GM21717 (cell line): ENCODE data around the gene LRRTM4.

Experiments
- ATAC-seq: cut with Tn5 transposase; IDR thresholded peaks from one replicate; pipeline ENCODE4 v1.9.1; 2021; ENCODE audit warnings: mild to moderate bottlenecking, moderate library complexity; ENCODE audit not compliant: unreplicated experiment

LRRTM4 gene

GRCh38 chr2:77005522-77005921 is 516.7 kb downstream of the LRRTM4 start:
- no peak for ATAC-seq

GRCh38 chr2:77001895-77002294 is 520.3 kb downstream of the LRRTM4 start:
- ATAC-seq = no peak

GRCh38 chr2:76998704-76999103 is 523.5 kb downstream of the LRRTM4 start:
- ATAC-seq = no peak

GRCh38 chr2:76998152-76998551 is 524.0 kb downstream of the LRRTM4 start:
- ATAC-seq = no peak

- no peak for ATAC-seq
Measured at GRCh38 chr2:76997296-76997695, 524.9 kb downstream of the LRRTM4 start.

GRCh38 chr2:76985387-76986136 is 536.6 kb downstream of the LRRTM4 start:
- ATAC-seq = no peak

- ATAC-seq = no peak
Measured at GRCh38 chr2:76984359-76984758, 537.8 kb downstream of the LRRTM4 start.

- no peak for ATAC-seq
Measured at GRCh38 chr2:76980067-76980787, 541.9 kb downstream of the LRRTM4 start.

GRCh38 chr2:76977846-76978727 is 544.1 kb downstream of the LRRTM4 start:
- no peak for ATAC-seq

GRCh38 chr2:76975752-76976151 is 546.4 kb downstream of the LRRTM4 start:
- ATAC-seq = no peak

- no peak for ATAC-seq
Measured at GRCh38 chr2:76973610-76974009, 548.6 kb downstream of the LRRTM4 start.

GRCh38 chr2:76965772-76966171 is 556.4 kb downstream of the LRRTM4 start:
- no peak for ATAC-seq

GRCh38 chr2:76958749-76959148 is 563.4 kb downstream of the LRRTM4 start:
- no peak for ATAC-seq

- peak; percentile 96 for ATAC-seq
Measured at GRCh38 chr2:76953733-76954347, 568.3 kb downstream of the LRRTM4 start.

- ATAC-seq = no peak
Measured at GRCh38 chr2:76946631-76947145, 575.5 kb downstream of the LRRTM4 start.

GRCh38 chr2:76940559-76940958 is 581.6 kb downstream of the LRRTM4 start:
- ATAC-seq = no peak

GRCh38 chr2:76938153-76938552 is 584.0 kb downstream of the LRRTM4 start:
- no peak for ATAC-seq

GRCh38 chr2:76932550-76932949 is 589.6 kb downstream of the LRRTM4 start:
- no peak for ATAC-seq

GRCh38 chr2:76930056-76930744 is 592.0 kb downstream of the LRRTM4 start:
- no peak for ATAC-seq

GRCh38 chr2:76928026-76928425 is 594.1 kb downstream of the LRRTM4 start:
- no peak for ATAC-seq
